Effector memory CD4-positive, alpha-beta T cell (primary cell): ENCODE measurements around the gene TUBB2B.

Source experiments
- DNase-seq, 3 donors: peaks; one replicate each; pipeline ENCODE4 v3.0.0-alpha.2; 2020
- H3K27ac ChIP-seq: 2 replicates; pipeline ENCODE4 v1.7.0; 2013; ENCODE audit warnings: mild to moderate bottlenecking, low read length, moderate library complexity; ENCODE audit not compliant: insufficient read depth, poor library complexity, severe bottlenecking
- H3K27me3 ChIP-seq: replicated peaks from 2 replicates; pipeline ENCODE4 v1.7.0; 2013; ENCODE audit warnings: mild to moderate bottlenecking, low read length; ENCODE audit not compliant: insufficient read depth, control insufficient read depth, poor library complexity, severe bottlenecking
- H3K36me3 ChIP-seq: 2 replicates; pipeline ENCODE4 v1.7.0; 2013; ENCODE audit warnings: mild to moderate bottlenecking, low read length, moderate library complexity; ENCODE audit not compliant: control insufficient read depth, insufficient read depth
- H3K4me1 ChIP-seq: 2 replicates; pipeline ENCODE4 v1.7.0; 2013; ENCODE audit warnings: low read length, mild to moderate bottlenecking; ENCODE audit not compliant: control insufficient read depth, insufficient read depth, poor library complexity, severe bottlenecking
- H3K4me3 ChIP-seq: 2 replicates; pipeline ENCODE4 v1.7.0; 2013; ENCODE audit warnings: low read length, low read depth, mild to moderate bottlenecking; ENCODE audit not compliant: insufficient read depth, poor library complexity, severe bottlenecking
- H3K9me3 ChIP-seq: 2 replicates; pipeline ENCODE4 v1.7.0; 2013; ENCODE audit warnings: mild to moderate bottlenecking, low read length, moderate library complexity; ENCODE audit not compliant: control insufficient read depth

Gene TUBB2B

GRCh38 chr6:3176562-3177355 lies 50.7 kb downstream of the TUBB2B start:
- no peaks in the 10 kb centered on the region for H3K27me3 ChIP-seq
- H3K9me3 ChIP-seq: no peaks in the 10 kb centered on the region
- H3K4me1 ChIP-seq: no peaks in the 10 kb centered on the region
- no peak for DNase-seq
- H3K4me3 ChIP-seq: no peak overlapping the region
- H3K27ac ChIP-seq: no peak overlapping the region
- no peaks in the 10 kb centered on the region for H3K36me3 ChIP-seq

- H3K9me3 ChIP-seq: no peaks in the 10 kb centered on the region
- no peaks in the 10 kb centered on the region for H3K27me3 ChIP-seq
- DNase-seq: no peak
- no peak overlapping the region for H3K27ac ChIP-seq
- H3K36me3 ChIP-seq: no peaks in the 10 kb centered on the region
- no peaks in the 10 kb centered on the region for H3K4me1 ChIP-seq
- no peak overlapping the region for H3K4me3 ChIP-seq
Measured at GRCh38 chr6:3175715-3176402, 51.6 kb downstream of the TUBB2B start.
